ENCODE measurements around the gene KLF2.
A peak's percentile ranks its signal among the peaks of the same experiment; 100 is the strongest.

KLF2 gene

DNA sequence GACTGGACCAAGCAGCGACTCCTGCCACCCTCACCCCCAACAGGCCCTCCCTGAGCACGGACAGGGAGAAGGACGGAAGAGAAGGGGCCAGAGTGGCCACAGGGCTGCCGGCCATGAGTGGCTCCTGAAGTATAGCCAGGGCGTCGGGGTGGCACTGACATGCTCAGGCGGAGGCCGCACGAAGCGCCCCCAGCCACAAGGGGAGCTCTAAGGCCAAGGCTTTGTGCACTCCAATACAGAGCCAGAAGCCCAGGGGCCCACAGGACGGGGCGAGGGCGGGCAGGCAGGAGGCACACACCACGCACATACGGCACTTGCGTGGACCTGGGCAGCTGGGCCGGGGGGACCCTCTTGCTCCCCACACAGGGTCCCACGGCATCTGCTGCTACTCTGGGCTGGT lies 52.0 kb downstream of the KLF2 start:
- Mint-ChIP-seq H3K27ac (peak overlapping the region; percentile 36), H3K4me3 (no peak overlapping the region), H3K9me3 (no peaks in the 10 kb centered on the region), H3K27me3 (ENCODE audit: low read depth, poor library complexity) (no peaks in the 10 kb centered on the region), H3K36me3 (ENCODE audit: low read depth) (peaks cover 46% of the 10 kb centered on the region), H3K4me1 (peaks cover 43% of the 10 kb centered on the region)
- TF ChIP-seq, protein P1, sequence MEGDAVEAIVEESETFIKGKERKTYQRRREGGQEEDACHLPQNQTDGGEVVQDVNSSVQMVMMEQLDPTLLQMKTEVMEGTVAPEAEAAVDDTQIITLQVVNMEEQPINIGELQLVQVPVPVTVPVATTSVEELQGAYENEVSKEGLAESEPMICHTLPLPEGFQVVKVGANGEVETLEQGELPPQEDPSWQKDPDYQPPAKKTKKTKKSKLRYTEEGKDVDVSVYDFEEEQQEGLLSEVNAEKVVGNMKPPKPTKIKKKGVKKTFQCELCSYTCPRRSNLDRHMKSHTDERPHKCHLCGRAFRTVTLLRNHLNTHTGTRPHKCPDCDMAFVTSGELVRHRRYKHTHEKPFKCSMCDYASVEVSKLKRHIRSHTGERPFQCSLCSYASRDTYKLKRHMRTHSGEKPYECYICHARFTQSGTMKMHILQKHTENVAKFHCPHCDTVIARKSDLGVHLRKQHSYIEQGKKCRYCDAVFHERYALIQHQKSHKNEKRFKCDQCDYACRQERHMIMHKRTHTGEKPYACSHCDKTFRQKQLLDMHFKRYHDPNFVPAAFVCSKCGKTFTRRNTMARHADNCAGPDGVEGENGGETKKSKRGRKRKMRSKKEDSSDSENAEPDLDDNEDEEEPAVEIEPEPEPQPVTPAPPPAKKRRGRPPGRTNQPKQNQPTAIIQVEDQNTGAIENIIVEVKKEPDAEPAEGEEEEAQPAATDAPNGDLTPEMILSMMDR (IDR thresholded peaks at IDR 0.05), result peak; percentile 26
- DNase-seq, result peak; percentile 40

DNA sequence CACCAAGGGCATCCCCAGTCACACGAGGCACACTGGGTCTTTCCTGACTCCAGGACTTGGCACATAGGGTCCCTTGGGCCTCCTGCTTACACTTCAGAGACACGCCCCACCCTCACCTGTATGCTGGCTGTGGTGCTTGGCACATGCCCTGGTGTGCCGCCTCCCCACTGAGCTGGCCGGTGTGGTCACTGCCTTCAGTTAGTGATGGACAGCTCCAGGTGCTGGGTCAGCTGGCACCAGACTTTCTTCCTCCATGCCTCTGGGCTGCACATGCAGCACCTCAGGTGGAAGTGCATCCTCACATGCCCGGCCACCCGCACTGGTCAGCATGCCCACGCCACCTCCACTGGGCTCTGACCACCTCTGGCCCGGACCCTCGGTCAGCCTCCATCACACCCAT lies 52.9 kb downstream of the KLF2 start:
- Mint-ChIP-seq H3K4me1 (peaks cover 47% of the 10 kb centered on the region), H3K27me3 (ENCODE audit: low read depth, poor library complexity) (no peaks in the 10 kb centered on the region)

More for the DNA sequence above, 52.9 kb downstream of the KLF2 start:
- Mint-ChIP-seq H3K36me3 (ENCODE audit: low read depth) (peaks cover 45% of the 10 kb centered on the region), H3K27ac (peak overlapping the region; percentile 36), H3K4me3 (no peak overlapping the region), H3K9me3 (no peaks in the 10 kb centered on the region)
- TF ChIP-seq, protein P1 (IDR thresholded peaks at IDR 0.05), result no peak
- no peak for DNase-seq

All from nephron progenitor cell (in vitro differentiated cells).